AG04450 (cell line): Measurements from ENCODE around the gene DLG3. TPM values are rescaled to one million over a fixed set of nuclear protein-coding genes. Genes with fewer than 3 reads are reported as not detected.
"Not testable (repeated sequence)": the region's sequence is repeated elsewhere in the genome, so short reads cannot be mapped to it uniquely, and the experiment has no call there.

Source experiments
- CTCF ChIA-PET: fragments of 300-600, 350-600 bp; formaldehyde crosslinking; extraction: SDS; loops from one replicate; lab custom pipeline; 2022; ENCODE audit warnings: antibody characterized with exemption, inconsistent platforms; lab: Charles Lee
- POLR2A ChIA-PET: fragments of 350-600 bp; formaldehyde crosslinking; extraction: SDS; loops from one replicate; lab custom pipeline; 2021; ENCODE audit warnings: antibody characterized with exemption, inconsistent platforms; lab: Yijun Ruan, JAX
- DNase-seq: peaks from one replicate; pipeline ENCODE4 v3.0.0-alpha.2; 2011; ENCODE audit warnings: low read depth, low spot score
- H3K27ac ChIP-seq: one replicate; pipeline ENCODE4 v1.5.1; 2012; ENCODE audit warnings: low read depth, low read length, control low read depth
- H3K27me3 ChIP-seq: one replicate; pipeline ENCODE4 v1.6.0; 2012; ENCODE audit warnings: low read length; ENCODE audit not compliant: control insufficient read depth, insufficient read depth
- H3K4me3 ChIP-seq: 2 replicates; pipeline ENCODE4 v1.5.1; 2011; ENCODE audit warnings: mild to moderate bottlenecking, low read depth, low read length, control low read depth
- H3K9me3 ChIP-seq: 2 replicates; pipeline ENCODE4 v1.5.1; 2012; ENCODE audit warnings: low read length; ENCODE audit not compliant: control insufficient read depth, insufficient read depth
- polyA plus RNA-seq: library from polyadenylated mRNA; depleted of rRNA; stranded (reverse); fragments of >200 nt; gene quantifications from 2 replicates; pipeline ENCODE4 v1.2.3, GENCODE V29; 2011
- TF ChIP-seq, protein P1 (sequence below): IDR thresholded peaks from 2 replicates; pipeline ENCODE4 v1.5.1; 2011; ENCODE audit warnings: low read depth, low read length, control low read depth, inconsistent platforms

Gene DLG3
- polyA plus RNA-seq, 1 experiment, result 29.2 TPM

DNA sequence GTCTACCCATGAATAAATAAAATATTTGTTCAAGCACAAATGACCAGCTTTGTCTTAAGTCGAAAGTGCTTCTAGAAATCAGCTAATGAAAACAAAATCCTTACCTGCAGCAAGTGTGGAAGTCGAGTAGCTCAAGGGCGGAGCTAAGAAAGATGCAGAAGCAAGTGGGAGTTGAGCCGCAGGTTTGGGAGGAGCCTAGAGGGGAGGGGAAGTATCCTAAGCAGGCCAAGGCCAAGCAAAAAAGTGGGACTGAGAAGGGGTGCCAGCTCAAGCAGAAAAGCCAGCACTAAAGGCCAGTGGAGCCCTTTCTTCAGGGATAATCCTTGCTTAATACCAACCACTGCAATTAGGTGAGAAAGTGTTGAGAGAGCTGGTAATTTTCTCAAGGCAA, 60.8 kb downstream of the DLG3 start:
- DNase-seq, result no peak
- Histone ChIP-seq H3K27me3 (no peaks in the 10 kb centered on the region), H3K9me3 (no peaks in the 10 kb centered on the region), H3K4me3 (no peak overlapping the region), H3K27ac (no peak overlapping the region)
- ChIA-PET CTCF (interaction anchor here (1.5 kb wide), 1 partner anchor 50 kb away, joined by 4 read pairs; no protein-coding TSS in a partner anchor), POLR2A (no interaction called here)
- TF ChIP-seq, protein P1, sequence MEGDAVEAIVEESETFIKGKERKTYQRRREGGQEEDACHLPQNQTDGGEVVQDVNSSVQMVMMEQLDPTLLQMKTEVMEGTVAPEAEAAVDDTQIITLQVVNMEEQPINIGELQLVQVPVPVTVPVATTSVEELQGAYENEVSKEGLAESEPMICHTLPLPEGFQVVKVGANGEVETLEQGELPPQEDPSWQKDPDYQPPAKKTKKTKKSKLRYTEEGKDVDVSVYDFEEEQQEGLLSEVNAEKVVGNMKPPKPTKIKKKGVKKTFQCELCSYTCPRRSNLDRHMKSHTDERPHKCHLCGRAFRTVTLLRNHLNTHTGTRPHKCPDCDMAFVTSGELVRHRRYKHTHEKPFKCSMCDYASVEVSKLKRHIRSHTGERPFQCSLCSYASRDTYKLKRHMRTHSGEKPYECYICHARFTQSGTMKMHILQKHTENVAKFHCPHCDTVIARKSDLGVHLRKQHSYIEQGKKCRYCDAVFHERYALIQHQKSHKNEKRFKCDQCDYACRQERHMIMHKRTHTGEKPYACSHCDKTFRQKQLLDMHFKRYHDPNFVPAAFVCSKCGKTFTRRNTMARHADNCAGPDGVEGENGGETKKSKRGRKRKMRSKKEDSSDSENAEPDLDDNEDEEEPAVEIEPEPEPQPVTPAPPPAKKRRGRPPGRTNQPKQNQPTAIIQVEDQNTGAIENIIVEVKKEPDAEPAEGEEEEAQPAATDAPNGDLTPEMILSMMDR, result no peak

DNA sequence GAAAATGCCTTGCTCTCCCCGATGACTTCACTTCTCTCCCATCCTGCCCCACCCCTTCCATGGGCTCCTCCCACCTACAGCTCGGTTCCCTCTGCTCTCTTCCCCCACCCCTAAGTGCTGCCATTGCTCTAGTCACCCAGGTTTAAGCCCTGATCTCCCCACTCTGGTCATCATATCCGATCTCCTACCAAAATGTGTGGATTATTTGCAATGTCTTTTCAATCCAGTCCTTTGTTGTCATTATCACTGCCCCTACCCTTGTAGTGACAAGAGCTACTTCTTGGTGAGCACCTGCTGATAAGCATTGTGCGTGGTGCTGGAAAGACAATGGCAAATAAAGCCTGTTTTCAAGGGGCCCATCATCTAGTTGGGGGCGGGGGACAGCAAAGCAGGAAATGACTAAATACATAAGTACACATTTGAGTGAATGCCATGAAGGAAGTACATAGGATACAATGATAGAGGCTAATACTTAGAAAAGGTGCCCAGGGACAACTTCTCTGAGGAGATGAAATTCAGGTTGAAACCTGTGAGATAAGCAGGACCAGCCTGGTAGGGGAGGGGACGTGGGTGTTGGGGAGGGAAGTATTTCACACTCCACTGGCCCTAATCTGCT, 63.8 kb downstream of the DLG3 start:
- DNase-seq, result no peak
- CTCF ChIA-PET, result interaction anchor here (0.8 kb wide), 1 partner anchor 54 kb away, joined by 3 read pairs; no protein-coding TSS in a partner anchor
- no peaks in the 10 kb centered on the region for H3K9me3 ChIP-seq

DNA sequence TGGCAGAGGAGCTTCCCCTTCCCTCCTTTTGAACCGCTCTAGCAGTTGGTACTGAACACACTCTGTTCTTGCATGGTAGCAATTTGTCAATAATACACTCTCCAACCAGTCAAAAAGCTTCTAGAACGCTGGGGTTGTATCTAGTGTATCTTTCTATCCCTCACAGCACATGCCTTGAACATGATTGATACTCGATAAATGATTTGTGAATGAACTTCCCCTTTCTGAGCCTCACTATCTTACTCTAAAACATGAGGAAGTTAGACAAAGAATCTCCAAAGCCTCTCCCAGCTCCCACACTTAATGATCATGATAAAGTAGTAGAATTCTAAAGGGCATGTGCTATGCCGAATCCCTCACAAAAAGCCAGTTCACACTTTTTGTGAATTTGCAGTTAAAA, 64.4 kb downstream of the DLG3 start:
- H3K27ac ChIP-seq, result no peak overlapping the region

More for the DNA sequence above, 63.8 kb downstream of the DLG3 start:
- POLR2A ChIA-PET, result no interaction called here
- no peak overlapping the region for H3K4me3 ChIP-seq
- TF ChIP-seq, protein P1, result no peak
- no peaks in the 10 kb centered on the region for H3K27me3 ChIP-seq
- H3K27ac ChIP-seq, result no peak overlapping the region

DNA sequence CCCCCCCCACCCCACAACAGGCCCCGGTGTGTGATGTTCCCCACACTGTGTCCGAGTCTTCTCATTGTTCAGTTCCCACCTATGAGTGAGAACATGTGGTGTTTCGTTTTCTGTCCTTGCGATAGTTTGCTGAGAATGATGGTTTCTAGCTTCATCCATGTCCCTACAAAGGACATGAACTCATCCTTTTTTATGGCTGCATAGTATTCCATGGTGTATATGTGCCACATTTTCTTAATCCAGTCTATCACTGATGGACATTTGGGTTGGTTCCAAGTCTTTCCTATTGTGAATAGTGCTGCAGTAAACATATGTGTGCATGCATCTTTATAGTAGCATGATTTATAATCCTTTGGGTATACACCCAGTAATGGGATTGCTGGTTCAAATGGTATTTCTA, 70.6 kb downstream of the DLG3 start:
- CTCF ChIA-PET, H3K9me3 ChIP-seq, DNase-seq, H3K4me3 ChIP-seq, POLR2A ChIA-PET, H3K27me3 ChIP-seq, H3K27ac ChIP-seq: not testable (repeated sequence)

More for the DNA sequence above, 64.4 kb downstream of the DLG3 start:
- Histone ChIP-seq H3K9me3 (no peaks in the 10 kb centered on the region), H3K4me3 (no peak overlapping the region), H3K27me3 (no peaks in the 10 kb centered on the region)
- TF ChIP-seq, protein P1, result no peak
- DNase-seq, result no peak
- CTCF ChIA-PET, result interaction anchor here (0.5 to 0.8 kb wide), 2 partner anchors 15 to 54 kb away, joined by 3 read pairs; no protein-coding TSS in a partner anchor
- POLR2A ChIA-PET, result no interaction called here

DNA sequence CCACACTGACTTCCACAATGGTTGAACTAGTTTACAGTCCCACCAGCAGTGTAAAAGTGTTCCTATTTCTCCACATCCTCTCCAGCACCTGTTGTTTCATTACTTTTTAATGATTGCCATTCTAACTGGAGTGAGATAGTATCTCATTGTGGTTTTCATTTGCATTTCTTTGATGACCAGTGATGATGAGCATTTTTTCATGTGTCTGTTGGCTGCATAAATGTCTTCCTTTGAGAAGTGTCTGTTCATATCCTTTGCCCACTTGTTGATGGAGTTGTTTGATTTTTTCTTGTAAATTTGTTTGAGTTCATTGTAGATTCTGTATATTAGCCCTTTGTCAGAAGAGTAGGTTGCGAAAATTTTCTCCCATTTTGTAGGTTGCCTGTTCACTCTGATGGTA, 71.1 kb downstream of the DLG3 start:
- CTCF ChIA-PET, DNase-seq, POLR2A ChIA-PET: not testable (repeated sequence)

DNA sequence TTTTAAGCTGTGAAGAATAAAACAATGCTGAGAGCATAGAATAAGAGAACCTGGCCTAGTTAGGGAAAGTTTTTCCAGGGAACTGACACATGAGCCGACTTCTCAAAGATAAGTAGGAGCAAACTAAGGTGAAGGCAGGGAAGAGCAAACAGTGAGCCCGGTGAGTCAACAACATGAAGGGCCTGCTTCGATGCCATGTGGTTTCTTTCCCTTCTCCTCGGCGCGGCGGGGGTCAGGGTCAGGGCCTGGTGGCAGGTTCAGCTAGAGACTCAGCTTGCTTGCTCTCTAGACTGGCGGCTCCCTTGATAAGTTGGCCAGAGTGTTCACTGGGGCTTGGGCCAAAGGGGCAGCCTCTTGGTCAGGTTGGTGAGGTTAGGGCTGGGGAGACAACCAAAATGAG, 81.1 kb downstream of the DLG3 start:
- TF ChIP-seq, protein P1, result no peak
- CTCF ChIA-PET, result no interaction called here
- Histone ChIP-seq H3K27ac (no peak overlapping the region), H3K27me3 (no peaks in the 10 kb centered on the region), H3K4me3 (no peak overlapping the region), H3K9me3 (no peaks in the 10 kb centered on the region; the same call in 1 of the 2 replicates)
- no peak for DNase-seq
- POLR2A ChIA-PET, result interaction anchor here (0.6 kb wide), 1 partner anchor 413 kb away, joined by 3 read pairs; no protein-coding TSS in a partner anchor

More for the DNA sequence above, 71.1 kb downstream of the DLG3 start:
- not testable (repeated sequence) for H3K27ac ChIP-seq, H3K27me3 ChIP-seq, H3K9me3 ChIP-seq, H3K4me3 ChIP-seq
